PC-9 (cell line): ENCODE results near the gene MYO3B.

ENCODE experiments used
- EZH2 ChIP-seq: fragments of 200-600 bp; sonication (generic); IDR thresholded peaks from 2 replicates; pipeline ENCODE4 v1.8.0; 2017; ENCODE audit warnings: antibody characterized with exemption, low read depth
- TF ChIP-seq, protein P1 (sequence below): fragments of 200-600 bp; sonication (generic); conservative IDR thresholded peaks from 2 replicates; pipeline ENCODE4 v1.6.1; 2017; ENCODE audit warnings: mixed run types, antibody characterized with exemption, mild to moderate bottlenecking, moderate library complexity

DNA sequence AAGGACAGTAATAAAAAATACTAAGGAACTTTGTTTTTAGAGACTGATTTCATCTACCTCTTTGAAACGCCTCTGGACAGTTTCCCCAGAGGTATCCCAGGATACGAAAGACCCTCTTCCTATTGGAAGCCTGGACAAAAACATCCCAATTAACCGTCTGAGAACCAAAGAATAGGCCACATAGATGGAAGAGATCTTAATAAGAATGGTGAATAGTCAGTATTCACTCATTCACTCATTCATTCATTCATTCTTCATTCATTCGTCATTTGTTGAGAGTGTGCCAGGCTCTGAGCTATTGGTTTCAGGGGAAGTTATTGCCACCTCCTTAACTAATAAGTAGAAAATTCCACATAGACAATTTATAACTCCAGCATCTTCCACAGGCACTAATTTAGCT, 464.0 kb downstream of the MYO3B start:
- TF ChIP-seq, protein P1, sequence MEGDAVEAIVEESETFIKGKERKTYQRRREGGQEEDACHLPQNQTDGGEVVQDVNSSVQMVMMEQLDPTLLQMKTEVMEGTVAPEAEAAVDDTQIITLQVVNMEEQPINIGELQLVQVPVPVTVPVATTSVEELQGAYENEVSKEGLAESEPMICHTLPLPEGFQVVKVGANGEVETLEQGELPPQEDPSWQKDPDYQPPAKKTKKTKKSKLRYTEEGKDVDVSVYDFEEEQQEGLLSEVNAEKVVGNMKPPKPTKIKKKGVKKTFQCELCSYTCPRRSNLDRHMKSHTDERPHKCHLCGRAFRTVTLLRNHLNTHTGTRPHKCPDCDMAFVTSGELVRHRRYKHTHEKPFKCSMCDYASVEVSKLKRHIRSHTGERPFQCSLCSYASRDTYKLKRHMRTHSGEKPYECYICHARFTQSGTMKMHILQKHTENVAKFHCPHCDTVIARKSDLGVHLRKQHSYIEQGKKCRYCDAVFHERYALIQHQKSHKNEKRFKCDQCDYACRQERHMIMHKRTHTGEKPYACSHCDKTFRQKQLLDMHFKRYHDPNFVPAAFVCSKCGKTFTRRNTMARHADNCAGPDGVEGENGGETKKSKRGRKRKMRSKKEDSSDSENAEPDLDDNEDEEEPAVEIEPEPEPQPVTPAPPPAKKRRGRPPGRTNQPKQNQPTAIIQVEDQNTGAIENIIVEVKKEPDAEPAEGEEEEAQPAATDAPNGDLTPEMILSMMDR, result no peak
- TF ChIP-seq EZH2, result no peak
